ENCODE data around the gene SST. TPM values are rescaled to one million over a fixed set of nuclear protein-coding genes. Genes with fewer than 3 reads are reported as not detected.
A peak's percentile ranks its signal among the peaks of the same experiment; 100 is the strongest.

SST gene
- not detected in 2 replicates for total RNA-seq

DNA sequence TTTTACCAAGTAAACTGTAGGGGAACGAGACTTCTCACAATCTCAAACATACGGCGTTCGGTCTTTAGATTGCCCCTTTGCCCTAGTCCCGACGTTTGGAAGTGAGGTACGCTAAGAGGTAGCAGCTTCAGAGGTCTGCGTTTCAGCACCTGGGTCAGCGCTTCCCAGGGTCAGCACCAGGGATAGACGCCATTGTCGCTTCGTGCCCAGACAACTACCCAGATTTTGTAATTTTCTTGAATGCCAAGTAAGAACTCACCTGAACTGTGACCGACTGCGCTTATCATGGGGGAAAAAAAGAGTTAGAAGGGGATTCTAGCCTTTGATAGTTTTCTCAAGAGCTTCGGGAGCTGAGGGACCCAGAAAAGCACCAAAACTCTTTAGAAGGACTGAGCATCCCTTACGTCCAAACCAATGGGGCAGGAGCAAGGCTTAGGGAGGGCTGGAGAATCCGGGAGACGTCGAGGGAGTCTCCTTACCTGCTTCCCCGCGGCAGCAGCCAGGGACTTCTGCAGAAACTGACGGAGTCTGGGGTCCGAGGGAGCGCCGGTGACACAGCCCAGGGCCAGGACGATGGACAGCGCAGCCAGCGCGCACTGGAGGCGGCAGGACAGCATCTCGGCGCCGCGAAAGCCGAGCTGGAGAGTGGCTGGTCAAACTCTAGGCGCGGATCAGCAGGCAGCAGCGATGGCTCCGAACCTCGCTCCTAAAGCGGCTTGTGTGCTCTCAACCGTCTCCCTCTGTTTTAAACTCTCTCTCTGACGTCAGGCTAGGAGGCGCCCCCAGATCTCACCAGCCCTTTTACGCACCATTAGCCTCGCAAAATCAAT lies at the start of gene SST:
Gene SST (minus strand): TSS at position 720 of the 830 bp plus-strand sequence. CDS start 103 bp downstream, at position 617.
- DNase-seq (ENCODE audit: low read depth in 2 of 2) = peak; percentile 57 to 60

GRCh38 chr3:187719628-187720336 lies 49.6 kb upstream of the SST start:
- no peak for DNase-seq (ENCODE audit: low read depth in 2 of 2)

DNA sequence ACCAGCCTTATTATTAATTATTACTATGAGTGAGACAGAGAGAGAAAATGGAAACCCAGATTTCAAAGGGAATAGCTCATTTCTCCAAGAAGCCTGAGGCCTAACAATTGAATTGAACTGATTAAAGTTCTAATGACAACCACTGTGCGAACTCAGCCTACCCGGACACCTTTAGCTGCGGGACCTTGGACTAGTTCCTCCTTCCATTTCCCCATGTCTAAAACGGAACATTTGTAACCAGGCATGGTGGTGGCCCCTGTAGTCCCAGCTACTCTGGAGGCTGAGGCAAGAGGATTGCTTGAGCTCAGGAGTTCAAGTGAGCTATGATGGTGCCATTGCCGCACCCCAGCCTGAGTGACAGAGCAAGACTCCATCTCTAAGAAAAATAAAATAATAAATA lies 48.6 kb upstream of the SST start:
- no peak for DNase-seq (ENCODE audit: low read depth in 2 of 2)

- no peak for DNase-seq (ENCODE audit: low read depth in 2 of 2)
These were observed 47.4 kb upstream of the SST start for GRCh38 chr3:187717572-187717971.

GRCh38 chr3:187714404-187714979 lies 44.3 kb upstream of the SST start:
- peak; percentile 76 to 79 for DNase-seq (ENCODE audit: low read depth in 2 of 2)

DNA sequence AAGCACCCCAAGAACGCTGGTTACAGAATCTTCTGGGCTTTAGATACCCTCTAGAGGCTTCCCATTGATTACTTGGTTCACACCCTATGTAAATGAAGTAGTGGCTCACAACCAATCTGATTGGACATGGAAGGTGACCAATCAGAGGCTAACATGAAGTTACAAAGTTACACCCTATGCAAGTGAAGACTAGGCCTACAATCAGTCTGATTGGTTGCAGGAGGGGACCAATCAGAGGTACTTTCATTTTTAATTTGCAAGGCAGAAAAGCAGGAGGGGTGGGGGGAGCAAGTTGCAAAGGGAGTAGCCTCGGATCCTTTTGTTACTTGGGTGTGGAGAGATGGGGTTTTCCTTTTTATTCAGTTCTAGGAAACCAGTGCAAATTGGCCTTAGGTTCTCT lies 43.3 kb upstream of the SST start:
- peak; percentile 61 to 68 for DNase-seq (ENCODE audit: low read depth in 2 of 2)

DNA sequence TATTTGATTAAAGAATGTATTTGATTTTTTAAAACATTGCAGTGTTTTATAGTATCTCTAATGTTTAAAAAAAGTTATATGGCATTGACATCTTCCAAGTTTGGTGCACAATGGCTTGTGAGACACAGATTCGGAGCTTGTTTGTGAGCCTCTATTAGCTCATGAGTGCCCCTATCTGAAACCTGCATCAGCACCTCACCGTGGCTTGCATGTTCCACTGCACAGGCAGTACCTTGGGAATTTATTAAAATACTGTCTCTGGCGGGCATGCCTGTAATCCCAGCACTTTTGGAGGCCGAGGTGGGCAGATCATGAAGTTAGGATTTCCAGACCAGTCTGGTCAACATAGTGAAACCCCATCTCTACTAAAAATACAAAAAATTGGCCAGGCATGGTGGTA lies 39.0 kb upstream of the SST start:
- no peak for DNase-seq (ENCODE audit: low read depth in 2 of 2)

- no peak for DNase-seq (ENCODE audit: low read depth in 2 of 2)
These were observed 38.5 kb upstream of the SST start for GRCh38 chr3:187708696-187709095.

GRCh38 chr3:187706971-187707370 lies 36.8 kb upstream of the SST start:
- peak; percentile 17 to 37 for DNase-seq (ENCODE audit: low read depth in 2 of 2)

GRCh38 chr3:187705164-187705563 lies 35.0 kb upstream of the SST start:
- no peak for DNase-seq (ENCODE audit: low read depth in 2 of 2)

DNA sequence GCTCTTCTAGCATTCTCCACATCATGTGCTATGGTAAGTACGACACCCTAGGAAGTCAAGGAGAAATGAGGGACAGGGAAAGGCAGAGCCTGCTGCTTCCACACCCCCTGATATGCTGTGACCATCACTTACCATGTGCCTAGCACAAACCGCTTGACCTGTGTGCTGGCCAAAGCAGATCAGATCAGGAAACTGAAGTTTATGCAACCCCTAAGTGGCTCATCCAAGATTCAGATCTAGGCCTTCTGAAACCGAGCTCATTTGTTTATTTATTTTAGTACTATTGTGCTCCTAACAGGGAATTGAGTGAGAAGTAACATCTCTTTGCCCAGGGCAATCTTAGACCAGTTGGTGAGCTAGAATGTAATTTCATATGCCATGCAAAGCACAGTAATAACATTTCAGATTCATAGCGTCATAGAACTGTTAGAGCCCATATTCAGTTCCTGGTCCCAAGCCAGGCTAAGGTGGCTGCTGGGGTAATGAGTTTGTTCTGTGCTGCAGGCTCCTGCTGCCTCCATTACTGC lies 32.4 kb upstream of the SST start, which contains the start of gene RTP2:
Gene RTP2 (minus strand): TSS at position 51 of the 527 bp plus-strand sequence. CDS start 429 bp downstream, outside the sequence.
- DNase-seq (ENCODE audit: low read depth in 2 of 2) = no peak

DNA sequence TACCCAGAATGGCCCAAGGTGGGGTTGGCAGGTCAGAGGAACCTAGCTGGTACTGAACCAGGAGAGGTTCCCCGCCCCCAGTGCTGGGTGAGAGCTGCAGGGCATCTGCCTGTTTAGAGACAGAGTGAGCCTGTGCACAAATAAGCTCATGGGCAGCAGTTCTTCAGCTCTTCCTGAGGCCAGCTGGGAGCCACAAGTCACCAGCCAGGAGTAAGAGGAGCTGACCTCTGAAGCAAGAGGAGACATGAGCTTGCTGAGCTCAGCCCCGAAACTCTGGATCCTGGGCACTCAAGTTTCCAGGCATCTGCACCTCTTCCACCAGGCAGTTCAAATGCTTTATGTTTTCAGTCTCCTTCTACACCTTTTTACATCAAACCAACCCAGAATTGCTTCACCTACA lies 30.1 kb upstream of the SST start:
- DNase-seq (ENCODE audit: low read depth in 2 of 2) = no peak

GRCh38 chr3:187698499-187699399 lies 28.6 kb upstream of the SST start:
- DNase-seq (ENCODE audit: low read depth in 2 of 2) = no peak

DNA sequence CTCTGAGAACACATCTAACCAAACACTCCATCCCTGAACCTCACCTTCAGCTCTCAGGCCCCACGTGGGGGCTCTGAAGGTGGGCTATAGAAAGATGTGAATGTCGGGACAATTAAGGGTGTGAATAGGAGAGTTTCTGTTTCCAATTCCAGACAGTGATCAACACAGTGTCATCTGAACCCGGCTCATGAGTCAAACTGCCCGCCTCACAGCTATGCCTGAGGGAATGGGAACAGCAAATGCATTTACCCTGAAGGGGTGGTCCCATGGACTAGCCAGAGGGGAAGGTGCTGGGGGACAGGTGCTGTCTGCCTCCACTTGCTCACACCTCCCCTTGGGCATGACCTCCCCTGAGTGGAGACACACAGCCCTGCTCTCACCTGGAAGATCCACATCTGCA lies 25.8 kb upstream of the SST start:
- no peak for DNase-seq (ENCODE audit: low read depth in 2 of 2)

GRCh38 chr3:187695449-187695848 lies 25.3 kb upstream of the SST start:
- no peak for DNase-seq (ENCODE audit: low read depth in 2 of 2)

GRCh38 chr3:187694801-187695200 lies 24.6 kb upstream of the SST start:
- DNase-seq (ENCODE audit: low read depth in 2 of 2) = no peak

- no peak for DNase-seq (ENCODE audit: low read depth in 2 of 2)
These were observed 23.2 kb upstream of the SST start for GRCh38 chr3:187693431-187693830.

DNA sequence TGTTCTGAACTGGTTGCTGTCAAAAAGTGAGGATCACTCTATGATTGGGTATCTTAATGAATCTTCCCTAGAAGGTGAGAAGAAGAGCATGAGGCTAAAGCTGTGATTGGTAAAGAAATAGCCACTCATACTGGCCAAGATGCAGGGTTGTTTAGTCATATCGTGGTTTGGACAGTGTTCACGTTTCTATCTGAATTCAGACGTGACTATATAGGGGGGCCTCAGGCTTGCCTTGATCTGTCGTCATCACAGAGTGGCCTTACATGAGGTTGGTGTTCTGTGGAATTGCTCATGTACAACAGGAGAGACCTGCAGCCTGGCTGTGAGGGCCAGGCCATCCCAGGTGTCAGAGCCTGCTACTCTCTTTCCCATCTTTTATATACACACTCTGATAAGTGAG lies 19.8 kb upstream of the SST start:
- DNase-seq (ENCODE audit: low read depth in 2 of 2) = no peak

DNA sequence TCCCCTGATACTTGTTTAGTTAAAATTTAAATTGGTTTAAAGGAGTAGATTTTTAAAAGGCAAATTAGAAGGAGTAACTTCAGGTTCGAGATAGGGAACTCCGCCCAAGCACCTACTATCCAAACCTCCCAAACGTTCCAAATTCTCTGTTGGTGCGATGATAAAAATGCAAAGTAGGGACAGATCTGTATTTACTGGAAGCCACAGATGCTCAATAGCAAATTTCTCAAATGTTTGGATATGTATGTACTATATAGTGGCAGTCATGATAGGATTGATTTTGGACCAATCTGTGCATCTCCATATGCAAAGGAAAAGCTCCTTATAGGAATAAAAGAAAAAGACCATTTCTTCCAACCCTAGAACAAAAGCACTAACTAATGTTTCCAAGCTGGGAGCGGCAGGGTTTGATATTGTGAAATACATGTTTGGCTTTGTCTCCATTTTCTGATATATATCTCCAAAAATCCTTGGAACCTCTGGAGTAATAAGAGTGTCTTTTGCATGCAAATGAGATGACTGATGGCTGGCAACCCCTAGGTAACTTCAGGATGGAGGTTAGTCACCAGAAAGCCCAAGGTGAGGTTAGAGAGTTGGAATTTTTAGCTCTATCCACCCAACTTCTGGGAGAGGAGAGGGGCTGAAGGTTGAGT lies 16.6 kb upstream of the SST start:
- no peak for DNase-seq (ENCODE audit: low read depth in 2 of 2)

DNA sequence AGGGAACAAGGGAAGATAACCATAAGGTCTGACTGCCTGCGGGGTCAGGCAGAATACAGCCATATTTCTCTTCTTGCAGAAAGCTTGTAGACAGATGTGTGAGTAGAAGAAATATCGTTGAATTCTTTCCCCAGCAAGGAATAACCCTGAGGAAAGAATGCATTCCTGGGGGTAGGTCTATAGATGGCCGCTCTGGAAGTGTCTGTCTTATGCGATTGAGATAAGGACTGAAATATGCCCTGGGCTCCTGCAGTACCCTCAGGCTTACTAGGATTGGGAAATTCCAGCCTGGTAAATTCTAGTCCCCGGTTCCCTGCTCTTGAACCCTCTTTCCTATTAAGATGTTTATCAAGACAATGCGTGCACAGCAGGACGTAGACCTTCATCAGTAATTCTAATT lies 15.8 kb upstream of the SST start:
- DNase-seq (ENCODE audit: low read depth in 2 of 2) = no peak

DNA sequence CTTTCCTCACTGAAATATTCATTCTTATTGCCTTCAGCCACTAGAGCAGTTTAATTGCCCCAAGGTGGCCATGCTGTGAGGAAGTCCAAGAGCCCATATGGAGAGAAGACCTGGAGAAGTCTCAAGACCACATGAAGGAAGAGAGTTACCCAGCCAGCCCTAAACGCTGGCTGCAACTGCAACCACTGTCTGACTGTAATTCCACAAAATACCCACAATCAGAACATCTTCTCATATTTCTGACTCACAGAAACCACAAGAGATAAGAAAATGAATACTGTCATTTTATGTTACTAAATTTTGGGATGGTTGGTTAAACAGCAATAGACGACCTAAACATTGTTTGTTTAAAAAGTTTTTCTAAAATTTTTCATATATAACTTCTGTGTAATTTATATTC lies 14.7 kb upstream of the SST start:
- no peak for DNase-seq (ENCODE audit: low read depth in 2 of 2)

Data from lung microvascular endothelial cell (primary cell).